Choroid plexus epithelial cell (primary cell): Measurements from ENCODE around the gene TTLL5.

ENCODE experiments used
- DNase-seq: peaks from one replicate; pipeline ENCODE4 v3.0.0-alpha.2; 2010; ENCODE audit warnings: low read depth
- H3K4me3 ChIP-seq: 2 replicates; pipeline ENCODE4 v1.5.1; 2011; ENCODE audit warnings: low read depth, mild to moderate bottlenecking, control low read depth, low read length, moderate library complexity
- CTCF ChIP-seq: conservative IDR thresholded peaks from 2 replicates; pipeline ENCODE4 v1.5.1; 2011; ENCODE audit warnings: low read depth, mild to moderate bottlenecking, control low read depth, inconsistent platforms, low read length, moderate library complexity

TTLL5 gene

GRCh38 chr14:75812622-75813021, 151.6 kb downstream of the TTLL5 start:
- no peak for TF ChIP-seq CTCF
- no peak overlapping the region for H3K4me3 ChIP-seq
- DNase-seq, result no peak

- no peak overlapping the region for H3K4me3 ChIP-seq
- no peak for DNase-seq
- TF ChIP-seq CTCF, result no peak
These were observed 159.7 kb downstream of the TTLL5 start for GRCh38 chr14:75820761-75821160.

GRCh38 chr14:75821831-75822521, 160.9 kb downstream of the TTLL5 start:
- no peak overlapping the region for H3K4me3 ChIP-seq
- TF ChIP-seq CTCF, result no peak
- DNase-seq, result no peak

- no peak for TF ChIP-seq CTCF
- no peak overlapping the region for H3K4me3 ChIP-seq
- peak; percentile 92 for DNase-seq
These were observed 161.6 kb downstream of the TTLL5 start for GRCh38 chr14:75822522-75823141.

DNA sequence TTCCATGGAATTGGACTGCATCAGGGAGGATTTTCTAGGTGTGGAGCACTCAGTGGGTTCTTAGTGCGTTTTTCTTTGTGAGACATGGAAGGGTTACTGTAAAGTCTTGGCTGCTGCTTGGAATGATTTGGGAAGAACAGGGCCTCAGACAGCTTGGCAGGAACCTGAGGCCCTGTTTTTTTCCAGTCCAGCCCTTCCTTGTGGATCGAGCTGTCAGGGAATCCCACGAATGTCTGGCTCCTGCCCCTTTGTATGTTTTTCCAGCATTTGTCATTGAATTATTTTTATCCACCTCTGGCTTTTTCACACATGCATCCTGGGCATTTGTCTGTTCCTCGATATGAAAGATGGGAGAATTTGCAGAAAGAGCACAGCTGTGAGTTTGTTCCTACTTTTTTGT, 162.3 kb downstream of the TTLL5 start:
- no peak for TF ChIP-seq CTCF
- no peak overlapping the region for H3K4me3 ChIP-seq
- no peak for DNase-seq

- H3K4me3 ChIP-seq, result no peak overlapping the region
- DNase-seq, result no peak
- no peak for TF ChIP-seq CTCF
These were observed 163.3 kb downstream of the TTLL5 start for GRCh38 chr14:75824318-75824717.

- no peak overlapping the region for H3K4me3 ChIP-seq
- peak; percentile 93 for DNase-seq
- no peak for TF ChIP-seq CTCF
These were observed 164.1 kb downstream of the TTLL5 start for GRCh38 chr14:75825147-75825592.
